Measurements from ENCODE around the gene FXR2.
"Not testable (repeated sequence)": the region's sequence is repeated elsewhere in the genome, so short reads cannot be mapped to it uniquely, and the experiment has no call there.

The FXR2 gene

DNA sequence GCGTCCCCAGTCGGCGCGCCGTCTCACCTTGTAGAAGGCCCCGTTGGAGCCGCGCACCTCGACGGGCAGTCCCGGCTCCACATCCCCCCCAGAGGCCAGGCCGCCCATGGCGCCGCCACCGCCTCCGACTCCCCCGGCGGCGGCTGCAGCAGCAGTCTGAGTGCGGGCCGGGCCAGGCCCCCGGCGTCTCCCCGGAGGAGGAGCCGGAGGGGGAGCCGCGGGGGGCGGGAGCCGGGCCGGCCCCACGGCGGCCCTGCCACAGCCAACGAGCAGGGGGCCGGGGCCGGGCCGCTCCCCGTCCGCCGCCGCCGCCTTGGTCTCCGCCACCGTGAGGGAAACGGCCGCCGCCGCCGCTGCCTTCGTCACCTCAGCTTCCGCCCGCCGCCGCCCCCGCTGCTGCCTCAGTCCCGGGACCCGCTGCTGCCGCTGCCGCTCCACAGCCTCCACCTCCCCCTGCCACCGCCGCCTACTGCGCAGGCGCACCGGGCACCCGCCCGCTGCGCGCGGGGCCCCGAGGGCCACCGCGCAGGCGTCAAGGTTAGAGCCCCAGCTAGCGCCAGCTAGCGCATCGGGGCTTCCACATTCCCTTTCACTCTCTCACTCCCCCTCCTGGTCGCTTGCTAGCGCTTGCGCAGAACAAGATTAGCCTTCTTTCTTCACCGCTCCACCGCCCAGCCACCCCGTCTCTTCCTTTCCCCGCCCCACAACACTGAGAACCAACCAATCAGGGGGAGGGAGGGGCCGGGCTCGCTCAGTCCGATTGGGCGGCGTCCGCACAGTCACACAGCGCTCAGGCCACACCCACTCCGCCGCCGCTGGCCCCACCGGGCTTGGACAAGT is at the start of gene FXR2:
Gene FXR2, minus strand, starts transcription at position 473 of the 840 bp plus-strand sequence. Its CDS starts 365 bp downstream, at position 108.
- peak; percentile 100 for DNase-seq (ENCODE audit: low read depth)

DNA sequence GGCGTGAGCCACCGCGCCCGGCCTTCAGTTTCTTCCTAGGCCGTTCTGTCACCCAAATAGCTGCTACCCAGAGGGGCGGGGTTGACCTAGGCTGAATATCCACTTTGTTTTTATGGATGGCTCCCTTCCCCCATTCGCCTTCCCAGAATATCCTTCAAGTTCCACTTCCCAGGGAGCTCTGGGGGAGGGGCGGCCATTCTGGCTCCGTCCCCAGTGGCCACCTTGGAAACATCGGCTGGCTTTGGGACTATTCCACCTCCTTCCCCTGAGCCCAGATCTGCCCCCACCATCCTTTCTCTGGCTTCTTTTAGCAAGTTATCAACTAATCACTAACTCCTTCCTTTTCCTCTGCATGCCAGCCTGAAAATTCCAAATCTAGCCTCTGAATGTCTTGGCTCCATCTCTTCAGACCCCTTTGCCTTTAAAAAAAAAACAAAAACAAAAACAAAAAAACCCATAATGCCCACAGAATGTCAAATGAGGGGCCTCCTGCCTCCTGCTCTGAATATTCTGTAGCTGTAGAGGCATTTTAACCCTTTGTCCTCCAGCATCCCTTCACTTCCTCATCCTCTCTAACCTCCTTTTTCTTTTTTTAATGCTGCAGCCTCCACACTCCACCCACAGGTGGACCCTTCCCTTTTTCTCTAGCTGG is 42.4 kb upstream of the FXR2 start:
- DNase-seq (ENCODE audit: low read depth) = no peak

DNA sequence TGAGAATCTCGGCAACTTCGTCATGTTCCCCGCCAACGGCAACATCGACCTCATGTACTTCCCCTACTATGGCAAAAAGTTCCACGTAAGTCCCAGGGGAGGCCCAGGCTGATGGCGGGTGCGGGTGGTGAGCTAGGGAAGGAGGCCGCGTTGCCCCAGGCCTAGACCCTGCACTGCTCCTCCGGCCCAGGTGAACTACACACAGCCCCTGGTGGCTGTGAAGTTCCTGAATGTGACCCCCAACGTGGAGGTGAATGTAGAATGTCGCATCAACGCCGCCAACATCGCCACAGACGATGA is 40.8 kb upstream of the FXR2 start:
- DNase-seq (ENCODE audit: low read depth) = no peak

DNA sequence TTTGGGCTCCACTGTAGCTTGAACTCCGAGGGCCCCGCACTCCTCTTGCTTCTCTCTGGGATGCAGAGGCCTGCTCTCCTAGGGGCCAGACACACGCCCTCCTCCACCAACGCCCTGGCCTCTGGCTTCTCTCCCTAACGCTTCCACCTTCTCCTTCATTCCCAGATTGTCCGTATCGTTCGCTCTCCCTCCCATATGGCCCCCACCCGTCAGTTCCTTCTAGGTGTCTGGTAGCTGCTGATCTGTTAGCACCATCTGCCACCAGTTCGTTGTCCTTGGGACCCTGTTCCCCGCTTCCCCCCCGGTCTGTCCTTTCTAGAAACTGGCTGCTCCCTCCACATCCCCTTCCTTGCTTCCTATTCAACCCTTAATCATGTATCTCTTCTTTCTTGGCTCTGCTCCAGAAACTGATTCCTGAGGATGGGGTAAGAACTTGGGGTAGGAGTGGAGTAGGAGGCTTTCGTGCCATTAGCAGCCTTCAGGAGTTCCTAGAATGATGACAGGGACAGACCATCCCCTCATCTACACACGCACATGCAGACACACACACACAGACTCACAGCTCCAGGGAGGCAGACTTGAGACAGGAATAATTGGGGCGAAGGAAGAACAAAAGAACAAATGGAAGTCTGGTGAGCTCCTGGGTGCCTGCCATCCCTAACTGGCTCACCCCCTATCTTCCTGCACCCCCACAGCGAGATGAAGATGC is 40.3 kb upstream of the FXR2 start:
- no peak for DNase-seq (ENCODE audit: low read depth)

DNA sequence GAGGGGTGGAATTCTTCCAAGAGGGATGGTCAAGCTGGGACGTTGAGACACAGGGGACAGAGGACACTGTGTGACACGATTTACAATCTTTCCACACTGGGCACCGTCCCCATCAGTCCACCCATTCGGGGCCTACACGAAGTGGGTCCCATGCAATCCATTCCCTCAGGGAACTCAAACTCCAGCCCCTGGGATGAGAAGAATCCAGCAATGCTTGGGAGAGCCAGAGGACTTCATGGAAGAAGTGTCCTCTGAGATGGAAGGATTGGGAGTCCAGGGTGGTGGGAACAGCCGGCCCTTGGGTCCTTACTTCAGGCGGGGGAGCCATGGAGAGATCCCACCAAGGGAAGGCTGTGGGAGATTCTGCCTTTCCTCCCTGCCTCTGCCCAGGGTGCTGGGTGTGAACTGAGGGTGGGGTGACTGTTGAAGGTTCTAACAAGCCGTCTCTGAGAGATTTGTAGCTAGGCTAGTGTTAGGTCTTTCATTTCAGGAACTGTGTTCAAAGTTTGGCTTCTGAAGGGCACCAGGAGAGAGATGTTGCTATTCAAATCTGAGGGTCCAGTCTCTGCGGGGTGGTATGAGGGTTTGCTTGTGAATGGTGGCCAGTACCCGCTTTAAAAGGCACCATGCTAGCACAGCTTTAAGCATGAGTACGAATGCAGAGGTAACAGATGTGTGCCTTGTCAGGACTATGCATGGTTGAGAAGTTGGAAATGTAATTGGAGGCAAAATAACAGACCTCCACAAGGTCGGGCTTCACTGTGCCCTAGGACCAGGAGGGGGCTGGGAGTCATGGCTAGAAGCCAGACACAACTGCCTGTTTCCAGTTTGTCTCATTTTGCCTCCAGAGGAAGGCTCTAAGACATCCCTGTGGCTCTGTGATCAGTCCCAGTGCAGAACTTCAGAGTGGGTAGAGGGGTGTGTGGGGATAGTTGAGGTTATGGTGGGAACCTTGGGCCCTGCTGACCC is 38.0 kb upstream of the FXR2 start:
- no peak for DNase-seq (ENCODE audit: low read depth)

DNA sequence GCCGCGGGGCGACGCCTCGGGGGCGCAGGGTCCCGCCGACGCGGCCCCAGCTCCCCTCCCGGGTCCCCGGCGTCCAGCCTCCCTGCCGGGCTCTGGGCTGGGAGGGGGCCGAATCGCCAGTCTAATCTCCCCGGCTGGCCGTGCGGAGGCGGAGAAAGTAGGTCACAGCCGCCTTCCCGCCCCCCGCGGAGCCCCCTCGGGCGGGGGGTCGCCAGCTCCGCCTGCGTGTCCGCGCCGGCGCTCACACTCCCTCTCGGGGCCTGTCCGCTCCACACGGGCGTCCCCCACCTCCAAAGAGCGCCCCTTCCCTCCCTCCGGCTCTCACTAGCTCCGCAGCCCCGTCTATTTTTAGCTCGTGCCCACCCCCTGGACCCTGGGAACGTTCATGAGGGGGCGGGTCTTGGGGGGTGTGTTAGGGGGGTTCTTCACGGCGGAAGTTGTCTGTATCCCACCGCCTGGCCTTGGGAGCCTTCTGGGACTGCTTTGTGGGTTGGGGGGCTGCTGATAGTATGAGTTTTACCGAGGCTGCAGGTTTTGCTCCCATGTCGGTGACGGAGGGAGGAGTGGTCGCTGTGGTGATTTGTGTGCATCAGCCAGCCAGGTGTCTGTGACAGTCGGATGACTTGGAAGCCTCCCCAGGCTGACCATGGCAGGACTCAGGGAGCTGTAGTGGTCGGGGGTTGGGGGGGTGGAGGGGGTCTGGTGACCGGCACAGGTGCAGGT is 37.1 kb upstream of the FXR2 start:
- DNase-seq (ENCODE audit: low read depth) = no peak

DNA sequence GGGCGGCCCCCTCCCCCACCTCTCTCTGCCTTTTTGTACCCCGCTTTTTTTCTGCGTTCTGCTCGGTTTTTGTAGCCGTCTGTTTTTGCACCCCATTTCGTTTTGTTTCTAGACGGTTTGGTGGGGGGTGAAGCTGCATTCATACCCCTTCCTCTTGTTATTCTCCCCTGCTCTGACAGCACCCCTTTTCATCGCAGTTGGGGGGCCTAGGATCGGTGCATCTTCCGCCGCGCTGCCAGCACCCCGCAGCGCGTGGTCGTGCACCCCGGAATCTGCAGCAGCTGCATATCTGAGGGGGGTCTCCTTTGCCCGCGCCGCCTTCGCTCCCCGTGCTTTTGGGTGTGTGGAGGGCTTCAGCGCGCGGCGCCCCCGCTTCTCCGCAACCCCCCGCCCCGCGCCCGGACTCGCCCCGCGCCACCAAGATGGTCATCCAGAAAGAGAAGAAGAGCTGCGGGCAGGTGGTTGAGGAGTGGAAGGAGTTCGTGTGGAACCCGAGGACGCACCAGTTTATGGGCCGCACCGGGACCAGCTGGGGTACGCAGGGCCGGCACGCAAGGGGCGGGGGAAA is 36.5 kb upstream of the FXR2 start:
- DNase-seq (ENCODE audit: low read depth) = no peak

DNA sequence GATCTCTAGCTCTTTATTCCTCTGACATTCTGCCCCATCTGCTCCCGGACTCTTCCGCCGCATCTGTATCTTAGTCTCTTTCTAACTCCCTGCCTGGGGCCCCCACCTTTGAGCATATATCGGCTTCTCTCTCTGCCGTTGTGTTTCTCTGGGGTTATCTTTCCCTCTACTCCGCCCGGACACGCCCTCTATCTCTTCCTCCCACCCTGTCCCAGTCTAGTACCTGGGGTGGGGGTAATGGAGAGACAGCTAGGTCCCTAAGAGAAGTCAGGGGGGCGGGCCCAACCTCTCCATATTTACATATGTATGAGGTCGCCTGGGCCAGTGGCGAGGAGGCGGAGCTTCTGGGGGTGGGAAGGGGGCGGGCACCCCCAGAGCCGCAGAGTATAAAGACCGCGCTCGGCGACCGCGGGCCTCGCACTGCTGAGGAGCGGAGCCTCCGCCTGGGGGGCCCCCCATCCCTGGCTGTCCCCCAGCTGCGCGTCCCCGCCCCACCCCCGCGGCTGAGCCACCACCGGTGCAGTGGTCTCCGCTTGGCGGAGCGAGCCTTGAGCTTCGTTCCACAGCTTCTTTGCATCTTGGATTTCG is 35.9 kb upstream of the FXR2 start, which contains the start of gene ATP1B2:
Gene ATP1B2, plus strand, starts transcription at position 418 of the 588 bp plus-strand sequence. CDS start 593 bp downstream, outside the sequence.
- DNase-seq (ENCODE audit: low read depth) = no peak

DNA sequence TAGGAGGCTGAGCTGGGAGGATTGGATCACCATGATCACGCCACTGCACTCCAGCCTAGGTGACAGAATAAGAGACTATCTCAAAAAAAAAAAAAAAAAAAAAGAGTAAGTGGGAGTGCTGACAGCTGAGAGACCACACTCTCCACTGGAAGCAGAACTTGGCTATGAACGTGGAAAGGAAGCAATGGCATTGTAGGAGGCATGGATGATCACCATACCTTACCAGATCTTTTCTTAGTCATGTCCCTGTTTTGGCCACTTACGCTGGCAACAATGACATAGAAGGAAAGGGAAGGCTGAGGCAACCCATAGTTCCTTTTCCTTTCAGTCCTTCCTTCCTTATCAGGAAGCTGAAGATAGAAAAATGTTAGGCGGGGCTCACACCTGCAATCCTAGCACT is 32.3 kb upstream of the FXR2 start:
- DNase-seq (ENCODE audit: low read depth) = no peak

DNA sequence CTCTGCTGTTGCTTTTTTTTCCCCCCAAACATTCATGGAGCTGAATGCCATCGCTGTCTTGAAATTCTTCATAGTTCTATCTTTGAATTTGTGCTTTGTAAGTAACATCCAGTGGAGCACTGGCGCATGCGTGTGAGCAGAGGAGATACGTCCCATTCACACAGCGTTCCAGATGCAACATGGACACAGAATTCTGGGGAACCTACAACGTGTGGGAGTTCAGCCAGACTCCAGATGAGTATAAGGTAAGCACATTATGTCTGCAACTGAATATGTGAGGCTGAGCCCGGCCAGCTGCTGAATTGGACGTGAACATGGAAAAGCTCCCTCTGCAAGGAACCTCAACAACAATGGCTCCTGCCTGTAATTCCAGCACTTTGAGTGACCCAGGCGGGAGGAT is 31.8 kb upstream of the FXR2 start:
- DNase-seq (ENCODE audit: low read depth) = no peak

DNA sequence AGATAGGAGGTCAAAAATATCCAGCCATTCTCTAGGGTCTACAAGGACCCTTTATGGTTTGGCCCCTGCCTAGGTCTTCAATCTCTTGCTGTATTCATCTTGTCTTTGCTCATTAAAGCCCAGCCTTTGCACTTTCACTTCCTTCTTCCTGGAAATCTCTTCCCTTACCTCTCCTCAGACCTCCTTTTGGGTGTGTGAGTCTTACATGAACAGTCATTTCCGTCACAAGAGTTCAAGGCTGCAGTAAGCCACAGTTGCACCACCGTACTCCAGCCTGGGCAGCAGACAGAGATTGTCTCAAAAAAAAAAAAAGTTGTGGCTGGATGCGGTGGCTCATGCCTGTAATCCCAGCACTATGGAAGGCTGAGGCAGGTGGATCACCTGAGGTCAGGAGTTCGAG is 30.1 kb upstream of the FXR2 start:
- DNase-seq (ENCODE audit: low read depth) = no peak

DNA sequence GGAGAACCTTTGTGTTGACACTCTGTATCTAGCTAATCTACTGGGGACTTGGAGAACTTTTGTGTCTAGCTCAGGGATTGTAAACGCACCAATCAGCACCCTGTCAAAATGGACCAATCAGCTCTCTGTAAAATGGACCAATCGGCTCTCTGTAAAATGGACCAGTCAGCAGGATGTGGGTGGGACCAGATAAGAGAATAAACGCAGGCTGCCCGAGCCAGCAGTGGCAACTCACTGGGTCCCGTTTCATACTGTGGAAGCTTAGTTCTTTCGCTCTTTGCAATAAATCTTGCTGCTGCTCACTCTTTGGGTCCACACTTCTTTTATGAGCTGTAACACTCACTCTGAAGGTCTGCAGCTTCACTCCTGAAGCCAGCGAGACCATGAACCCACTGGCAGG is 26.9 kb upstream of the FXR2 start:
- not testable (repeated sequence) for DNase-seq (ENCODE audit: low read depth)

DNA sequence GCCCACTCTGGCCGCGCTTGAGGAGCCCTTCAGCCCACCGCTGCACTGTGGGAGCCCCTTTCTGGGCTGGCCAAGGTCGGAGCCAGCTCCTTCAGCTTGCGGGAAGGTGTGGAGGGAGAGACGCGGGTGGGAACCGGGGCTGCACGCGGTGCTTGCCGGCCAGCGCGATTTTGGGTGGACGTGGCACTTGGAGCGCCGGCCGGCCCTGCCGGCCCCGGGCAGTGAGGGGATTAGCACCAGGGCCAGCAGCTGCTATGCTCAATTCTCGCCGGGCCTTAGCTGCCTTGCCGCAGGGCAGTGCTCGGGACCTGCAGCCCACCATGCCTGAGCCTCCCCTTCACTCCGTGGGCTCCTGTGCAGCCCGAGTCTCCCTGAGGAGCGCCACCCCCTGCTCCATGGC is 26.1 kb upstream of the FXR2 start:
- no peak for DNase-seq (ENCODE audit: low read depth)

DNA sequence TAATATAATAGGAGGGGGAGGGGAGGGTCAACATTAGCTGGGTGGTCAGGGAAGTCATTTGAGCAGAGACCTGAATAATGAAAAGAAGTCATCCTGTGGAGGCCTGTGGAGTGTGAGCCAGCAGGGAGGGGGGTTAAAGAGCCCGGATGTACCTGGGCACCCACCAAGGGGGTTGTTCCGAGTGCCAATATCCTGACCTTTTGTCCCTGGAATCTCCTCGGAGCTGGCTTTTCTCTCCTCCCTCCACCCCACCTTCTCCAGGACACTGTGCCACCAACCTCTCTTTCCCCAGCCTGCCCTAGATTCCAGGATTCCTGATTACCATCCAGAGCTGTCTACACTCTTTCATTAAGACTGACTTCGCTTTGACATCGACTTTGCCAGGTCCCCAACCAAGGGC is 21.5 kb upstream of the FXR2 start:
- no peak for DNase-seq (ENCODE audit: low read depth)

DNA sequence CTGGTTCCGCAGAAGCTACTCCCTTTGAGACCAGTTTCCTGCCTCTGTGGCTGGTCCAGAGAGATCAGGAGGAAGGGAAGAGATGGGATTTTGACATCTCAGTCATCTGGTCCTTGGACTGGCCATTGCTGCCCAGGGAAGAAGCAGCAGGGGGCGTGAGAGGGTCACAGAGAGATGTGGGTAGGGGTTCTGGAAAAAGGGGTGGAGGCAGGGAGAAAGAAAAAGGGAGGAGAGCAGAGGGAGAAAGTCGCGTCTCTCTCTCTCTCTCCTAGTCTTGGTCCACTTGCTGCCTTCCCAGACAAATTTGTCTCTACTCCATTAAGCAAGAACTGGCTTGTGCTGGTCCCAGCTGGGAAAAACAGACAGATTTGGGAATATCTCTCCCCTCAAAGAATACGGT is 19.7 kb upstream of the FXR2 start:
- no peak for DNase-seq (ENCODE audit: low read depth)

DNA sequence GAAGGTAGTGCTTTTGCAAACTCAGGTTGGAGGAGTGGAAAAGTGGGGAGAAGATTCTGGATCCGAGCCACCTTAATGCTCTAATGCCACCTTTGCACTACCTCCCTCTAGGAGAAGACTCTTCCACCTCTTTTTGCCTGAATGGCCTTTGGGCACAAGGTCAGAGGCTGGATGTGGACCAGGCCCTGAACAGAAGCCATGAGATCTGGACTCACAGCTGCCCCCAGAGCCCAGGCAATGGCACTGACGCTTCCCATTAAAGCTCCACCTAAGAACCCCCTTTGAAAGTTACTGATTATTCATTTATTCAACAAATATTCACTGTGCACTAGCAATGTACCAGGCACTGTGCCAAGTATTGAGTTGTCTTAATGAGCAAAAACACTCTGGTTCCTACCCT is 18.4 kb upstream of the FXR2 start:
- DNase-seq (ENCODE audit: low read depth) = no peak

DNA sequence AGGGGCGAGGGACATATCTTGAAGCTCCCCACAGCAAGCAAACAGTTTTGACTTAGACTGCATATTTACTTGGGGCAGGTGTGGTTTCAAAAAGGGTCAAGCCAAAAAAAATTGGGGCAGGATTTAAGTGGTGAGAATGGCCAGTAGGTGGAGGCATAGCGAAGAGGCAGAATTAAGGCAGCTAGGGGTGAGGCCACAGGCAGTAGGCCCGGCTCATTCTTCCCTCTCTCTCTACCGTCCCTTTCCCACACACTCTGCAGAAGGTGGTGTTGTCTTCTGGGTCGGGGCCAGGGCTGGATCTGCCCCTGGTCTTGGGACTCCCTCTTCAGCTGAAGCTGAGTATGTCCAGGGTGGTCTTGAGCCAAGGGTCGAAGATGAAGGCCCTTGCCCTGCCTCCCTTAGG is 17.8 kb upstream of the FXR2 start:
- DNase-seq (ENCODE audit: low read depth) = peak; percentile 44

DNA sequence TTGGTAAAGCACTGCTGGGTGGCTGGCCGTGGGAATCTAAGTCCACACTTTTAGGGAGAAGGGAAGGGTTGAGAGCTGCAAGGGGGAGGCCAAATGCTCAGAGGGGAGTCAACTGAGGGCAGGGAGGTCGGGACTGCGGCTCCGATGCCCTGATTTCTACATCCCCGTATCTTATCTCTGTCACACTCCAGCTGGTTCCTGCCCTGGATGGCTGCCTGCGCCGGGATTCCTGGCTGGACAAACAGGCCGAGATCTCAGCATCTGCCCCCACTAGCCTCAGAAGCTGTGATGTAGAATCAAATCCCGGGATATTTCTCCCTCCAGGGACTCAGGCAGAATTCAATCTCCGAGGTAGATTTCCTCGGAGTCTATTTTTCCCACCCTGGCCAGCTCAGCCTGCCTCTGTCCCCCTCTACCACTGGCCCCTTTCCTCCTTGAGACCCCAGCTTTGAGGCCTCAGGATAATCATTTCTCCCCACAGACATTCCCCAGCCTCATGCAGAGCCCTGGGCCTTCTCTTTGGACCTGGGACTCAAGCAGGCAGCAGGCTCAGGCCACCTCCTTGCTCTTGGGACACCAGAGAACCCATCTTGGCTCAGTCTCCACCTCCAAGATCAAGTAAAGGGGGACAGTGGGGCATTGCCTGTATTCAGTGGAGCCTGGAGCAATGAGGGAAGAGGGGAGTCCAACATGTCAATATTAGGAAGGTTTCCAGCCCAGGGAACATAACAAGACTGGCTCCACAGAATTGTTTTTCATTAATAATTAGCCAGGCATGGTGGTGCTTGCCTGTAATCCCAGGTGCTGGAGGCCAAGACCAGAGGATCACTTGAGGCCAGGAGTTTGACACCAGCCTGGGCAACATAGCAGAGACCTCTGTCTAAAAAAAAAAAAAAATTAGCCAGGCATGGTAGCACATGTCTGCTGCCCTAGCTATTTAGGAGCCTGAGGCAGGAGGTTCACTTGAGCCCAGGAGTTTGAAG is 17.0 kb upstream of the FXR2 start:
- no peak for DNase-seq (ENCODE audit: low read depth)

DNA sequence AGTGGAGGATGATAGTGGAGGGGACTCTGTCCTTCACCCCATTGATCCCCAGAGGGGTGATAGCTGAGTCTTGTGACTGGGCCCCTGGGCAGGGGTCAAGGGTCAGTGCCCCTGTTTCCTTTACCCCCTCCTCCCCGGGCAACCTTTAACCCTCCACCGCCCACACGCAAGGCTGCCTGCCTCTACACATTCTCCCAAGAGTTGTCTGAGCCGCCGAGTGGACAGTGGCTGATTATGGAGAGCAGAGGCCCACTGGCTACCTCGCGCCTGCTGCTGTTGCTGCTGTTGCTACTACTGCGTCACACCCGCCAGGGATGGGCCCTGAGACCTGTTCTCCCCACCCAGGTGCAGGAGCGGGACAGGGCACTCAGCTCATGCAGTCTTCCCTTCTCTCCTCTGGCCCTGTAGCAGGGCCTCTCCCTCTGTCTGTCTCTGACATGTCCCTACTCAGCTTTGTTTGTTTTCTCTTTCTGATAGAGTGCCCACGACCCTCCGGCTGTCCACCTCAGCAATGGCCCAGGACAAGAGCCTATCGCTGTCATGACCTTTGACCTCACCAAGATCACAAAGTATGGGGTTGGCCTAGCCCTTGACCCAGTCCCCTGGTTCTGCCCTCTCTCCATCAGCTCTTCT is 15.4 kb upstream of the FXR2 start, which contains the start of gene SHBG:
Gene SHBG, plus strand, starts transcription at position 197 of the 633 bp plus-strand sequence. Its CDS starts 38 bp downstream, at position 235.
- no peak for DNase-seq (ENCODE audit: low read depth)

Data from fibroblast of gingiva (primary cell).